HAP-1 (cell line): ENCODE results near the gene FNIP1.

Experiments
- DNase-seq, 2 experiments: peaks; one replicate each; pipeline ENCODE4 v3.0.0-alpha.2; 2016 to 2020; ENCODE audit warnings: low spot score in 2 of 2
- H3K27me3 ChIP-seq: fragments of 250-450 bp; sonication (Bioruptor Pico); 2 replicates; pipeline ENCODE4 v1.5.1; 2020; ENCODE audit warnings: low read depth, mild to moderate bottlenecking, moderate library complexity
- H3K36me3 ChIP-seq: fragments of 250-450 bp; sonication (Bioruptor Pico); replicated peaks from 2 replicates; pipeline ENCODE4 v1.5.1; 2020; ENCODE audit warnings: mild to moderate bottlenecking
- H3K4me1 ChIP-seq: fragments of 250-450 bp; sonication (Bioruptor Pico); 2 replicates; pipeline ENCODE4 v1.5.1; 2020; ENCODE audit warnings: mild to moderate bottlenecking
- H3K4me3 ChIP-seq: fragments of 250-450 bp; sonication (Bioruptor Pico); 2 replicates; pipeline ENCODE4 v1.5.1; 2020; ENCODE audit warnings: mild to moderate bottlenecking, moderate library complexity
- H3K9me3 ChIP-seq: fragments of 250-450 bp; sonication (Bioruptor Pico); 2 replicates; pipeline ENCODE4 v1.5.1; 2020; ENCODE audit warnings: mild to moderate bottlenecking, moderate library complexity
- in situ Hi-C: fragments of 300-500 bp; cut with MboI; formaldehyde crosslinking; loops from 3 replicates; pipeline ENCODE4 v1.14.3; 2020; ENCODE audit warnings: low sequenced_read_pairs, inconsistent platforms, mixed read lengths

Gene FNIP1

DNA sequence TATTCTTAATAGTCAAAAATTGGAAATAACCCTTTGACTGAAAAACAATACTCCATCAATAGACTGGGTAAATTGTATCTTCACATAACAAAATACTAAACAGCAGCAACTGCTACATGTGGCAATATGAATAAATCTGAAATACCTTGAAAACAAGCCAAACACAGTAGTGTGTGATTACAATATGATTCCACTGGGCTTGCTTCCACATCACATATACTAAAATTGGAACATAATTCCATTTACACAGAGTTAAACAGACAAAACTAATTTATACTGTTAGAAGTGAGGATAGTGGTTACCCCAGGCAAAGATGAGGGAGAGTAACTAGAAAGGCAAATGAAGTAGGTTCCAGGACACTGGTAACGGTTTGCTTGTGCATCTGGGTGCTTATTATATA, 20.4 kb downstream of the FNIP1 start:
- Histone ChIP-seq H3K4me1 (no peaks in the 10 kb centered on the region), H3K9me3 (no peaks in the 10 kb centered on the region), H3K27me3 (no peaks in the 10 kb centered on the region), H3K36me3 (0 out of 2 replicates have a peak, but pooled peaks cover 5% of the 10 kb centered on the region), H3K4me3 (no peak overlapping the region)
- in situ Hi-C loops, result no loop called here
- DNase-seq, result no peak

DNA sequence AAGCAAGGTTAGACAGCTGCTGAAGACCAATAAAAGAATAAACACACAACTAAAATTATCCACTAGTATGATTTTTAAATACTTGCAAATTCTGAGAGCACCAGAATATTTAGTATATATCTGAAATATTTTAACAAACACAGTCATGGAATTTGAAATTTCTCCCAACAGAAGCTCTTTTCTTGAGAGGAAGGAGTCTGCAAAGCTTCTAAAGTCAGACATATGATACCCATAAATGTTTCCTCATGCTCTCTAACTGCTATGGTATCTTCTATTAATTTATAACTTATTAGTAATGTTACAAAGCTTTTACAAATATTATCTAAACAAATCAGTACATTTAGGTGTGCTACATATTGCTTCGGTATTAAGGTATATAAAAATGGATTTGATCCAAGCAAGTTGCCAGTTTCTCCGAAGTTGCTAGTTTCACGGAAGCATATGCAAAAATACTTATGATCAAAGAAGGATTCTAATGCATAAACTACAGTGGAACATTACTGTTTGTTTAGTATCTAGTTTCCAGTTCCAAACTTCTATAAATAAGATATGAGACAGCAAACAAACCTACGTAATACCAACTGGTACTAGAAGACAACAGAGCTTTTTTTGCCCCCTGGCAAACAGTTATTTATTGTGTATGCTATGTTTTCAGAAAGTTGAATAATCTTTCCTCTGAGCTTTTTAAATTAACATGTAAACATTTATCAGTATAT, 22.0 kb downstream of the FNIP1 start:
- no peaks in the 10 kb centered on the region for H3K4me1 ChIP-seq
- no peaks in the 10 kb centered on the region for H3K27me3 ChIP-seq
- no peaks in the 10 kb centered on the region for H3K9me3 ChIP-seq
- in situ Hi-C loops, result no loop called here
- H3K4me3 ChIP-seq, result no peak overlapping the region
- no peak for DNase-seq
- H3K36me3 ChIP-seq, result no peaks in the 10 kb centered on the region

DNA sequence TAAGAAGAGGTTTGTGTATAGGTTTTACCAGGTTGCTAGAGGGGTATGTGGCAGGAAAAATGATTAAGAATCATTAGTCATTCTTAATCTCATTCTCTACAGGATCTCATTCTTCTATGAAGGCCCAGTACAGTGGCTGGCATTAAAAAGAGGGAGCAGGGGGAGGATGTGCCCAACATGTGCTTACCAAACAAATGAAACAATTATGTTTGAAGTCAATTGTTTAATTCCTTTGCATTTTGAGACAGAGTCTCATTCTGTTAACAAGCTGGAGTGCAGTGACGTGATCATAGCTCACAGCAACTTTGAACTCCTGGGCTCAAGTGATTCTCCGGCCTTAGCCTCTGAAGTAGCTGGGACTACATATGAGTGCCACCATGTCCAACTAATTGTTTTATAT, 23.0 kb downstream of the FNIP1 start:
- Histone ChIP-seq H3K4me3 (no peak overlapping the region), H3K36me3 (no peaks in the 10 kb centered on the region), H3K27me3 (no peaks in the 10 kb centered on the region), H3K4me1 (no peaks in the 10 kb centered on the region), H3K9me3 (no peaks in the 10 kb centered on the region)
- in situ Hi-C loops, result no loop called here
- no peak for DNase-seq

DNA sequence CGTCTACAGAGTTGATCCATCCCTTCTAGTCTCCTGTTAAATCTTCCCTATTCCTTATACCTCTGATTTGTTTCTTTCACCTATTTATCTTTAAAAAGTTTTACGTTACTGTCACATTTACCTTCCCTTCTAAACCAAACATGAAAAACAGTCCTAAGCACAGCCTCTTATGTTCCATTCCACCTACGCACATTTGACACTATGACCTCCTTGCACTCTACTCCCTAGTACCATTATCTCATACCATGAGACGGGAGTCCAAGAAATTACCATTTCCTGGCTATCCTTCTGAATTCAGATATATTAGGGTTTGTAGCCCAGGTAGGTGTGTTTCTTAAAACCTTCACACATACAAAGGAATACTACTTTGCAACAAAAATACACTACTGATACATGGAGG, 25.1 kb downstream of the FNIP1 start:
- in situ Hi-C loops, result no loop called here

DNA sequence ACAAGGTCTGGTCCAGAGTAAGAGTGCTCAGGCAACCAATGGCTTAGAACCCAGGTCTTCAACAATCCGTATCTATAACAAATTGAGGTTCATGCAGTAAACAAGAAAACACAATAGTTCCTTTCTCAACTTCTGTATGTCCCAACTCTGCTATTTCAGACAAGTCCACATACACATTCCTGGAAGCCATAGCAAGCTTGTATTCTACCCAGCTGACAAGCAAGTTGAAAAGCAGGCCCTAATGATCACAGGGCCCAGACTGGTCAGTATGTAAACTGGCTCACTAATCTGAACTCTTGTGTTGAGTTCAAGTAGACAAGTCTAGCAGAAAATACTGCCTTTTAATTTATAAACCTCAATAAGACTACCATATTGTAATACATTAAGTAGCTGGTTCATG, 26.9 kb downstream of the FNIP1 start:
- no peak overlapping the region for H3K4me3 ChIP-seq
- no peaks in the 10 kb centered on the region for H3K9me3 ChIP-seq
- H3K36me3 ChIP-seq, result no peaks in the 10 kb centered on the region
- no peaks in the 10 kb centered on the region for H3K4me1 ChIP-seq
- in situ Hi-C loops, result no loop called here
- no peaks in the 10 kb centered on the region for H3K27me3 ChIP-seq
- no peak for DNase-seq

More for the DNA sequence above, 25.1 kb downstream of the FNIP1 start:
- H3K36me3 ChIP-seq, result no peaks in the 10 kb centered on the region
- H3K27me3 ChIP-seq, result no peaks in the 10 kb centered on the region
- no peak overlapping the region for H3K4me3 ChIP-seq
- DNase-seq, result no peak
- H3K9me3 ChIP-seq, result no peaks in the 10 kb centered on the region
- no peaks in the 10 kb centered on the region for H3K4me1 ChIP-seq

DNA sequence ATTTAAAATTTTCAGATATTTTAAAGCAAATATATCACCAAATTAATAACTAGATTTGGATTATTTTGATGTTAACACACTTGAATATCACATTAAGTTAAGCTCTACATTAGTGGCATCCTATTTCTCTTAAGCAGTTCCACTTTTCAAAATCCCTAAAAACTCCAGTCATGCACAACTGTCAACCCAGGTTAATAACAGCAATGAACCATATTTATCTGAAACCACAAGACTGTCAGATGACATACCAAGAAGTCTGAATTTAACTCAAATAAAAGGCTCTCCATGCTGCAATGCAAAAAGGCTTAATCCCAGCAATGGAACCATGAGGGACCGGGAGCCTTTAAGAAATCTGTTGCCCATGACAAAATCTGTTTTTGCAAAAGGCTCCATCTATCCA, 27.5 kb downstream of the FNIP1 start:
- Histone ChIP-seq H3K4me3 (no peak overlapping the region), H3K27me3 (no peaks in the 10 kb centered on the region), H3K36me3 (no peaks in the 10 kb centered on the region), H3K4me1 (no peaks in the 10 kb centered on the region), H3K9me3 (no peaks in the 10 kb centered on the region)
- in situ Hi-C loops, result no loop called here
- DNase-seq, result no peak

DNA sequence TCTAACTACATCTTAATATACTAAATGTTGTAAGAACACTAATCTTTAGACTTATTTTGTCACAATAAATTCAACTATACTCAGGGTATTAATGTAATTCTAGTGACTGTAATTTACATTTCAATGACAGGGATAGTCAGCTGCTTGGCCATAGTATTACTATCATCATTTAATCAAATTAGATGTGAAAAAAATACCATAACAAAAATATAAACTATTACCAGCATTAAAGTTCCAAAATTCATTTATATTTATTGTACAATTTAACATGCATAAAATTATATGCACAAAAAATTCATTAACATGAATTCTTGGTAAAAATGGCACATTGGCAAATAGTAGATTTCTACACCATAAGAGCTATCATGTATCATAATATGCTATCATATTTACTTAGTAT, 28.9 kb downstream of the FNIP1 start:
- in situ Hi-C loops, result no loop called here
- H3K4me3 ChIP-seq, result no peak overlapping the region
- H3K4me1 ChIP-seq, result no peaks in the 10 kb centered on the region
- peaks cover 3% of the 10 kb centered on the region; the same call in 1 of the 2 replicates for H3K9me3 ChIP-seq
- H3K27me3 ChIP-seq, result no peaks in the 10 kb centered on the region
- no peaks in the 10 kb centered on the region for H3K36me3 ChIP-seq
- no peak for DNase-seq

DNA sequence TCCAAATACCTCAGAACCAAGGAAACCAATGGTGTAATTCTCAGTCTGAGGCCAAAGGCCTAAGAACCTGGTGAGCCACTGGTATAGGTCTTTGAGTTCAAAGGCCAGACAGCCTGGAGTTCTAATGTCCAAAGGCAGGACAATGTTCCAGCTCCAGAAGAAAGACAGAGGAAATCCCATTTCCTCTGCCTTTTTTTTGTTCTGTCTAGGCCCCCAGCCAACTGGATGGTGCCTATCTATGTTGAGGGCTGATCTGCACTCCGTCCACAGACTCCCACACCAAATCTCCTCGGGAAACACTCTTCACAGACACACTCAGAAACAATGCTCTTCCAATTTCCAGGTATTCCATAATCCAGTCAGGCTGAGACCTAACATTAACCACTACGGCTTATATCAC, 30.1 kb downstream of the FNIP1 start:
- Histone ChIP-seq H3K4me1 (no peaks in the 10 kb centered on the region), H3K36me3 (no peaks in the 10 kb centered on the region), H3K4me3 (no peak overlapping the region), H3K9me3 (peaks cover 3% of the 10 kb centered on the region; the same call in 1 of the 2 replicates), H3K27me3 (no peaks in the 10 kb centered on the region)
- no peak for DNase-seq
- in situ Hi-C loops, result no loop called here

DNA sequence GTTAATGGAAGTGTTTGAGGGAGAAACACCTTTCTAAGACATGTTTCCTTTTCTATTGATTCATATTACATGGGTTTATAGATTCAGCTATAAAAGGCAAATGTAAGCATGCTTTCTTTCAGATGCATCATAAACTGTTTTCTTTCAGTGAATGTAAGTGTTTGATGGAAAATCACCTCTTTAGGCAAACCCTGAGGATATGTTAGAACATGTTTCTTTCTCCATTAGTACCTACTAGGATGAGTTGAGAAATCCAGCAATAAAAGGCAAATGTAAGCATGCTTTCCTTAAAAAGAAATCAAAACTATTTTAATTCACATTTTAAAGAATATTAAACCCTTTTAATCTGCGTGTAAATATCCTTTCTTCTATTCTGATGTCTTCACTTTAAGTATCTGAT, 31.6 kb downstream of the FNIP1 start:
- in situ Hi-C loops, result no loop called here
- Histone ChIP-seq H3K36me3 (no peaks in the 10 kb centered on the region), H3K4me3 (no peak overlapping the region), H3K27me3 (no peaks in the 10 kb centered on the region), H3K9me3 (peaks cover 3% of the 10 kb centered on the region; the same call in 1 of the 2 replicates), H3K4me1 (no peaks in the 10 kb centered on the region)
- no peak for DNase-seq

DNA sequence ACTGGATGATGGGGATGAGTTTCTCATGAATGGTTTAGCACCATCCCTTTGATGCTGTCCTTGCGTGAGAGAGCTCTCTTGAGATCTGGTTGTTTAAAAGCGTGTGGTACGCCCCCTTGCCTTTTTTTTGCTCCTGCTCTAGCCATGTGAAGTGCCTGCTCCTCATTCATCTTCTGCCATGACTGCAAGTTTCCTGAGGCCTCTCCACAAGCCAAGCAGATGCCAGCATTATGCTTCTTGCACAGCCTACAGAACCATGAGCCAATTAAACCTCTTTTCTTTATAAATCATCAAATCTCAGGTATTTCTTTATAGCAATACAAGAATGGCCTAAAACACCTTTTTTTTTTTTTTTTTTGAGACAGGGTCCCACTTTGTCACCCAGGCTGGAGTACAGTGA, 32.8 kb downstream of the FNIP1 start:
- Histone ChIP-seq H3K4me1 (peaks cover 3% of the 10 kb centered on the region; the same call in 1 of the 2 replicates), H3K36me3 (no peaks in the 10 kb centered on the region), H3K27me3 (no peaks in the 10 kb centered on the region), H3K4me3 (no peak overlapping the region), H3K9me3 (peaks cover 3% of the 10 kb centered on the region; the same call in 1 of the 2 replicates)
- DNase-seq, result no peak
- in situ Hi-C loops, result no loop called here

DNA sequence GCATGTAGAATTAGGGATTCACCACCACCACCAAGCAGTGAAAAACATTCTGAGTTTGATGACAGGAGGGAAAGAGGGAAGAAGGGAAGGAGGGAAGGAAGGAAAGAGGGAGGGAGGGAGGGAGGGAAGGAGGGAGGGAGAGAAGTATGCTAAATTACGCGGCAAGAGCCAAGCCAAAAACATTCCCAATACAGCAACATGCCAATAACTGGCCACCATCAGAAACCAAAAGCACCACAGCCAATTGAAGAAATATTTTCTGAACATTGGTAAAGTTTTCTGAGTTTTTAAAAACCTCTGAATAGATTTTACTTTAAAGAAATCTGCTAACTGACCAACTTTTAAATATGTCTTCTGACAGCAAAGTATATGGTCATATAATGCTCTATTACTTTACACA, 36.0 kb downstream of the FNIP1 start:
- Histone ChIP-seq H3K9me3 (peaks cover 3% of the 10 kb centered on the region; the same call in 1 of the 2 replicates), H3K4me3 (no peak overlapping the region), H3K4me1 (peaks cover 9% of the 10 kb centered on the region), H3K27me3 (no peaks in the 10 kb centered on the region), H3K36me3 (no peaks in the 10 kb centered on the region)
- no peak for DNase-seq
- in situ Hi-C loops, result no loop called here

DNA sequence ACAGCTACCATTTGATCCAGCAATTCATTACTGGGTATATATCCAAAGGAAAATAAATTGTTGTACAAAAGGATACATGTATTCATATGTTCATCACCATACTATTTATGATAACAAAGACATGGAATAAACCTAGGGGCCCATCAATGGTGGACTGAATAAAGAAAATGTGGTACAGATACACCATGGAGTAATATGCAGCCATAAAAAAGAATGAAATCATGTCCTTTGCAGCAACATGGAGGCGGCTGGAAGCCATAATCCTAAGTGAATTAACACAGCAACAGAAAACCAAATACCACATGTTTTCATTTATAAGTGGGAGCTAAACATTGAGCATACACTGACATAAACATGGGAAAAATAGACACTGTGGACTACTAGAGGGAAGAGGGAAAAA, 37.1 kb downstream of the FNIP1 start:
- in situ Hi-C loops, result no loop called here
- H3K9me3 ChIP-seq, result peaks cover 3% of the 10 kb centered on the region; the same call in 1 of the 2 replicates
- H3K4me1 ChIP-seq, result peaks cover 9% of the 10 kb centered on the region
- DNase-seq, result no peak
- H3K4me3 ChIP-seq, result no peak overlapping the region
- no peaks in the 10 kb centered on the region for H3K36me3 ChIP-seq
- no peaks in the 10 kb centered on the region for H3K27me3 ChIP-seq

DNA sequence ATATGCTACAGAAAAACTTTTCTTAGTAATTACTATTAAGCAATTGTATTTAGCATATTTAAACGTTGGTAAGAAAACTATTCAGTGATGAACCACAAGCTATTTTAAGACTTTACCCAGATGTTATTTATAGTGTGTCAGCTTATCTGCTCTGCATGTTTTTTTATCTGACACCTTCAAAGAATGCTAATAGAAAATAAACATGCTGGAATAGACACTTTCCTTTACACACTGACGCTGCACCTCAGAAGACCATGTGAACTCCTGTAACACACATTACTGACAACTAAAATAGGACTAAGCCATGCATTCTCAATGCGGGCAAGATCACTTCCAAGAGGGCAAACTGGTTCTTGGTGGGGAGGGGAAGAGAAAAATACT, 38.3 kb downstream of the FNIP1 start:
- in situ Hi-C loops, result no loop called here
- DNase-seq, result no peak
- H3K27me3 ChIP-seq, result no peaks in the 10 kb centered on the region
- peaks cover 9% of the 10 kb centered on the region for H3K4me1 ChIP-seq
- no peaks in the 10 kb centered on the region; the same call in 1 of the 2 replicates for H3K9me3 ChIP-seq
- H3K4me3 ChIP-seq, result no peak overlapping the region
- H3K36me3 ChIP-seq, result no peaks in the 10 kb centered on the region

DNA sequence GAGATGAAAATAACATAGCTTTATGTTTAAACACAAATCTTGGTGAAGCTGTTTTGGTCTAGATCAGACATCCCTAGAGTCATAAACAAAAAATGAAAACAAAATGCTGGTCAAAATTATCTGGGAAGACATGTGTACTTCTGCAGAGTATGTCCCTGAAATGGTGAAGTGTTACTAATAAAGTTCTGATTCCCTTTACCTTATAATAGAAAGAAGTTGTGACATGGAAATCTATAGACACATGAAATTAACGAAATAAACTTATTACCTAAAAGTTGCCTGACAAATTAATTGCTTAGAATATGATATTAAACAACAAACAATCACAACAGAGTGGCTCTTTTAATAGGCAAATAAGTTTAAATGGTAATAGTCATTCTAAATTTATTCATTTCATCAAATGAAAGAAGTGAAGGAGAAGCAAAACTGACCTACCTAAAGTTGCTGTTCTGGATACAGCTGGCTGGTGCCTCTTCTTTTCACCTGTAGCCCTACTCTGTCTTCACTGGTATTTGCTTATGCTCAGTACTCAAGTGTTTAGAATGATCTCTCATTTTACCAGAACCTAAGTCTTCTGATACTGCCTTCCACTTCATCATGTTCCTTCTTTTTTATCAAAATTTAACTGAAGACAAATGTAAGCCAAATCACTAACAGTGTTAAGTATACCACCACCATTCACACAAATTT, 38.8 kb downstream of the FNIP1 start:
- Histone ChIP-seq H3K4me3 (no peak overlapping the region), H3K9me3 (no peaks in the 10 kb centered on the region; the same call in 1 of the 2 replicates), H3K4me1 (peaks cover 13% of the 10 kb centered on the region), H3K27me3 (no peaks in the 10 kb centered on the region), H3K36me3 (no peaks in the 10 kb centered on the region)
- in situ Hi-C loops, result no loop called here
- DNase-seq, result no peak
